Pons (tissue), 1 donor: ENCODE results near the gene NCMAP.

Experiments used
- DNase-seq: peaks from one replicate; pipeline ENCODE4 v3.0.0-alpha.2; 2016; ENCODE audit warnings: low spot score

The NCMAP gene

DNA sequence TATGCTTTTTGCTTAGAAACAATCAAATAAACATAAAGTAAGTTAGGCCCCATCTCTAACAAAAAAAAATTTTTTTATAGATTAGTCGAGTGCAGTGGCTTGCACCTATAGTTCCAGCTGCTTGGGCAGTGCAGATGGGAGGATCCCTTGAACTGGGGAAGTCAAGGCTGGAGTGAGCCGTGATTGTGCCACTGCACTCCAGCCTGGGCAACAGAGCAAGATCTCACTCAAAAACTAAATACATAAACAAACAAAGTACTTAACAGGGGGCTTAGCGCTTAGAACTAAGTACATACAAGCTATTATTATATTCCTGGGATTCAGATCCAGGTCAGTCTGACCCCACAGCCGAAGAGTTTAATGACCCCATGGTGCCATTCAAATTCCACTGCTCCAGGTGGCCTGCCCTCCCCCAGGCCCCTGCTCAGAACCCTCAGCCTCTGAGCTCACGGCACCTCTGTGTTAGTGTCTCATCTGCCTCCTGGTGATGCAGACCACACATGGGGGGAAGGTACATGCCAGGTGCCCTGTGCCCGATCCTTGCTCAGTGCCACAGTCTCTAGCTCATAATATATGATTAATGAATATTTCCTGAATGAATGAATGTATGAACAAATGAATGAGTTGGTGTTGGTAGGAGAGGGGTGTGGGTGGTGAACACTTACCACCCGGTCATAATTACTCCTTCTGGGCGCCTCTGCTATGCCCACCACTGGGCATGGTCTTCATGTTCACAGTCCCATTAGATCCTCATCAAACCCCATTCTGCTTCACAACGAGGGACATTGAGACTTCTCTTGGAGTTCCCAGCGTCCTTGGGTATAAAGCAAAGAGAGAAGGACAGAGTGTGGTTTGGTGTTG lies 14.6 kb downstream of the NCMAP start:
- no peak for DNase-seq

DNA sequence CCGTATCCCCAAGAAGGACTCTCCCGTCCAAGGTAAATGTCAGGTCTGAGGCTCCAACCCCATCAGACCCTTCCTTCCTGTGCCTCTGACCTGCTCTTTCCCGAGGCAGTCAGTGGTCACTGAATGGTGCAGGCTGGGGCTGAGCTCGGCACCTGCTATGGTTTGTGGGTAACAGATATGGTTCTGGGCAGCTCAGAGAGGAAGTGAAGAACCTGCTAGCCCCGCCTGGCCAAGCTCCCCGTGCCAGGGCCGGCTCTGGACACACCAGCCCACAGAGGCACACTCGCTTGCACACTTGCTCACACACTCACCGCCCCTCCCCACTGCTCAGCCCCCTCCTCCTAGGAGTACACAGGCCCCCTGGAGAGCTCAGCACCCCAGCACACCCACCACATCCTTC lies 16.4 kb downstream of the NCMAP start:
- no peak for DNase-seq

DNA sequence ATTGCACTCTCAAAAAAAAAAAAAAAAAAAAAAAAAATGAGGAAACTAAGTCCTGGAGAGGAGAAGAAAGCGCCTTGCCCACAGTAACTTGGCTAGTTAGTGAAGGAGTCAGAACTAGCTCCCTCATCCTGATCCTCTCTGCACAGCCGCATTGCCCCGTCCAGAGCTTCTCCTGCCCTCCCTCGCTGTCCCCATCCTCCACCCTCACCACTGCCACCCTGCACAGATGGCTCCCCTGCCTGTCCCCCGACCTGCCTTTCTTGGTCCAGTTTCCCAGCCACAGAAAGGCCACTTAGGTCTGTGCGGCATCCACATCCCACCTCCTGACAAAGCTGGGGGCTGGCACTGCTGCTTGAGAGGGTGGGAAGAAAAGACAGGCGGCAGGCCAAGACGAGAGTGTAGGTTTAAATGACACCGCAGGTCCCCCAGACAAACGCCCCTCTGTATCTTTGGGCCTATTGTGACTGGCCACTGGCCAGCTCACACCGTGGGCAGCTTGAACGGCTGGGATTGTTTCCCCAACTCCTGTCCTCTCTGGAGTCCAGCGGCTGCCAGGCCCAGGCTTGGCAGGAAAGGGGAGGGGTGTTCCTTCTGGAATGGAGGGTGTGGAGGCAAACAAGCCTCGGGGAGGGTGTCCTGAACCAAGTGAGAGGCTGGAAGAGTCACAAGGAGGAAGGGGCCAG lies 20.2 kb downstream of the NCMAP start:
- DNase-seq = peak; percentile 56

DNA sequence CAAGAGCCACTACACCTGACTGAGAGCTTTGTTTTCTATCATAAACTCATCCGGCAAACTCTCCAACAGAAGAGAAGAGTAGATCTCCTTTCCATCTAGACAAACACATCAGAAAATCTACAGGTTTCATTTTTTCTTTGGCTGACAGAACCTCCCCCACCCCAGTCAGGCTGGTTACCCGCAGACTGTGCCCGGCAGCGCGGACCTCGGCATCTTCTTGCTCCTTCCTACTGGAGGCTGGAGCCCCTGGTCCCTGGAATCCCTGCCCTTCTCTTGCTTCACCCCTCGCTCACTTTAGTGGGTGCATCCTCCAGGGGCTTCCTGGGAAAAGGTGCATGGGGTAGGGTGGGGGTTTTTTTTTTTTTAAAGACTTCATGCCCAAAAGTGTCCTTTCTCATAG lies 23.0 kb downstream of the NCMAP start:
- DNase-seq = no peak

DNA sequence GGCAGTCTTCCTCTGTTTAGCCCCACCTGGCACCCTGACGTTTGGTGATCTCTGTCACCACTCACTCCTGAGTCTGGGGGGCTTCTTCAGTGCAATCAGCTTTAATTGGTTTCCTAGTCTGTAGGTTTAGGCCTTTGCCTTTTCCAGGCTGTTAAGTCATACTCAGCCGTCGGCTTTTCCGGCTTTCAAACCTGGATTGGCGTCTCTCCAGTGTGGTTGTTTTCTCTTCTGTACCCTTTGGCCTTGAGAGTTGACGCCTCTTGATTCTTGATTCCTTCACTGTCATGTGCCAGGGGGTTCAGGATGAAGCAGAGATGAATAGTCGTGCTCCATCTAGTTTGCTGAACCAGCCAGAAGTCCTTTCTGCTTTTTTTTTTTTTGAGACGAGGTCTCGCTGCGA lies 24.9 kb downstream of the NCMAP start:
- no peak for DNase-seq

DNA sequence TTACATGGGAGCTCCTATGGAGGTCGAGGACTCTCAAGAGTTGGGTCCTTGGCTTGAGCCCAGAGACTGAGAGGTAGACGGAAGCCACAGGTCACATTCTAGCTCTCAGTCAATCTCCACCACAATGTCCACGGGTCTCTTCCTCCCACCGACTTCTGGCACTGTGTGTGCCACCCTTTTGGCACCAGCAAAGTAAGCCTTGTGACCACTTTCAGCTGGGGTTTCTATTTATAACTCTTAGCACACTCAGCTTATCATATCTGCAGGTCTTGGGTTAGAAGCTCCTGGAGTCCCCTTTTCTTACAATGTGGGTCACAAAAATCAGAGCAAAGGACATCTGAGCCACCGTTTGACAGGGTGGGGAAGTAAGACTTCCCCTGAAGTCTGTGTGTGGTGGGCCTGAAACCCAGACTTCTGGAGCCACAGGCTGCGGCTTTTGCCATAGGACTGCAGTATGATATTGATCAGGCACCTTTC lies 28.3 kb downstream of the NCMAP start:
- DNase-seq = no peak

DNA sequence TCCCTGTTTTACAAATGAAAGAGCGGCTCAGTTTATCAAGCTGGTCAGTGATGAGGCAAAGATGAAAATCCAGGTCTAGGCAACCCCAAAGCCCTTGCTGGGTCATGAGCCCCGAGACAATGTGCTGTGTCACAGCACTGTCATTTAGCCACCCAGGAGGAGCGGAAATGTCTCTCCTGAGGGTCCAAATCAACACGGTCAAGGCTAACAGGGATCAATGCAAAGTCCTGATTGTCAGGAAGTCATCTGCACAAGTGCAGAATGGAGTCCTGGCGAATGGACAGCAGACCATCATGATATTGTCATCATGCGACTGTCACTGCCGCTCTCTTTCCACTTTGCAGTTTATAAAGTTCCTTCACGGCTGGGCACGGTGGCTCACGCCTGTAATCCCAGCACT lies 30.2 kb downstream of the NCMAP start:
- DNase-seq = no peak

DNA sequence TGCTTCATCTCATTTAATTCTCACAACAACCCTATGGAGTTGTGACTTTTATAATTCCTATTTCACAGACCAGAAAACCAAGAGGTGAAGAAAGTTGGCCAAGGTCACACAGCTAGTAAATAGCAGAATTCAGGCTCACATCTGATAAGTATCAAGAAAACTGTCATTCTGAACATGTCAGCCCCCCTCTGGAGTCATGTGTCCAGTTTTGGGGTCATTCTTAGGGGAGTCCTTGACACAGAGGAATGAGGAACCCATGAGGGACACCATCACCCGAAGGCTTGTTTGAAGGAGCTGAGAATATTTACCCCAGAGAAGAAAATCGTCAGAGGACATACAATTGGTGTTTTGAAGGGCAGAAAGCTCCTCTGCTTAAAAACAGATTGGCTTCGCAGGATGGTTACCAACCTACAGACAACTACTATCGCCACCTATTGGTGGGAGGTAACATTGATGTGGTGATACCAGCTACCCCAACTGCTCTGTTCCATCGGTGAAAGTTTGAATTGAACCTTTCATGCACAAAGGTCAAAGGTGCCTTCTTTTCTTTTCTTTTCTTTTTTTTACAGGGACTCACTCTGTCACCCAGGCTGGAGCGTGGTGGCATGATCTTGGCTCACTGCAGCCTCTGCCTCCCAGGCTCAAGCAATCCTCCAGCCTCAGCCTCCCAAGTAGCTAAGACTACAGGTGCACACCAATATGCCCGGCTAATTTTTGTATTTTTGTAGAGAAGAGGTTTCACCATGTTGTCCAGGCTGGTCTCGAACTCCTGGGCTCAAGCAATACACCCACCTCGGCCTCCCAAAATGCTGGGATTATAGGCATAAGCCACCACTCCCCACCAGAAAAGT lies 31.3 kb downstream of the NCMAP start:
- DNase-seq = peak; percentile 70

DNA sequence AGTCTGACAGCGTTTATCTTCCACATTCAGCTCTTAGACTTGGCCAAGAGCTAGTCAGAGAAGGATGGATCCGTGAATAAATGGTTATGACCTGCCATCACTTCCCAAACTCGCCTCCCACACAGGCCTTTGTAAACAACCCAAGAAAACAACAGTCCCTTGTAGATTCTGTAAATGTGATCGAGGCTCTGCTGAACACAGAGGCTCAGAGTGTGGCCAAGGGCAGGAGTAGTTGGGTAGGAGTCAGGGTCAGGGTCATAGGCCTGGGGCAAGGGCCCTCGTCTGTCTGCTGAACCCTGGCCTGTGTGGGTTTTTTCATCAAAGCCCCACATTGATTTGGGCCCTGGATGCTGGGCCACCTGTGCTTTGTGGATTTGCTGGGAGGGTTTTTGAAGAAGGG lies 32.7 kb downstream of the NCMAP start:
- DNase-seq = no peak

DNA sequence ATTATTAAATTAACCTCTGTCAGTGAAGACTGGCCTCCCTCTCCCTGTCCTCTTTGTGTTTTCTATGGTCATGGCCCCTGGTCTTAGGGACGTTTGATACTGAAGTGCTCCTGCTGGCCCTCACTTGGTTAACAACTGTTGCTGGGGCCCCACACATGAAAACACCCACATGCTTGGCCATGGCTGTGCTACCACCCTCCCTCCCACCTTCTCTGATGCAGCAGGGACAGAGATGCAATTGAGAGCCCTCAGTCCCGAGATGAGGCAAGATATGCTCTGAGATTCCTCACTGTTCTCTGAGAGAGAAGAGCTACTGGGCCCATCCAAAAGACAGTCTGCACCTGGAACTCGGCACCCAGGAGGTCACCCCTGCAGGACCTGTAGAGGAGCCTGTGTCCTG lies 33.3 kb downstream of the NCMAP start:
- DNase-seq = no peak

DNA sequence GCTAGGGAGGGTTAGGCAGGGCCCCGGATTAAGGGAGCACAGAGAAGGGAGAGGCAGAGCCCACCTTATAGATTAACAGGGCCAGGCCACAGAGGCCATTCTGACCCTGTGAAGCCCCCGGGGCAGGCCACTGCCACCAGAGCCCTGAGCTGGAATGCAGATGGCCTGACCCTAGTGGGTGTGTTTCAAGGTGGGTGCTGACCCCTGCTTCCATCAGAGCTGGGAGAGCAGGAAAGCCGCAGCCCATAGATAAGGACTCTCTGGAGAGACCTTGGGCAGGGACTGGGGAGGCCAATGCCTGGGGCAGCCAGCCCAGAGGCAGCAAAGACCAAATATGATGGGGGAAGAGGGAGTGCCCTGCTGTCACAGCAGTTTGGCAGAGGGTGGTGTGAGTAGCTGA lies 35.9 kb downstream of the NCMAP start:
- DNase-seq = no peak

DNA sequence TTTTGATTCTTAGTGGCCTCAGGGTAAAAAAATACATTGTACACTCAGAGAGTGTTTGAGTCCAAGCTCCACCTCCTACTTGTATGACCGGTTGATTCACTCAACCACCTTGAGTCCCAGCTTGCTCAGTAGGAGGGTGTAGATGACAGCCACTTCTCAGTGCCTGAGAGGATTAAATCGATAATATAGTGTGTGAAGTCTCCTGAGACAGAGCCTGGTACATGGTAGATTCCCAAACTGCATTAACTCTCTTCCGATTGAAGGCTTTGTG lies 38.4 kb downstream of the NCMAP start:
- no peak for DNase-seq

DNA sequence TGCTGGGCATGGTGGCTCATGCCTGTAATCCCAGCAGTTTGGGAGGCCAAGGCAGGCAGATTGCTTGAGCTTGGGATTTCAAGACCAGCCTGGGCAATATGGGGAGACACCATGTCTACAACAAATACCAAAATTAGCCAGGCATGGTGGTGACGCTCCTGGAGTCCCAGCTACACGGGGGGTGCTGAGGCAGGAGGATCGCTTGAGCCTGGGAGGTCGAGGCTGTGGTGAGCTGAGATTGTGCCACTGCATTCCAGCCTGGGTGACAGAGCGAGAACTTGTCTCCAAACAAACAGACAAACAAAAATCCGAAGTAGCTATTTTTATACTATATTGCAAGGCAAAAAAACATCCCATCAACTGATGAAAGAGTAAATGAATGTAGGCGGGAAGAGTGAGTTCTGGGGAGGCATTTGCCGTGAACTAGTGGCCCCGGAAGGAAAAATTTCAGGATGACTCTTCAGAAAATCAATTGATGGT lies 40.6 kb downstream of the NCMAP start:
- DNase-seq = no peak

DNA sequence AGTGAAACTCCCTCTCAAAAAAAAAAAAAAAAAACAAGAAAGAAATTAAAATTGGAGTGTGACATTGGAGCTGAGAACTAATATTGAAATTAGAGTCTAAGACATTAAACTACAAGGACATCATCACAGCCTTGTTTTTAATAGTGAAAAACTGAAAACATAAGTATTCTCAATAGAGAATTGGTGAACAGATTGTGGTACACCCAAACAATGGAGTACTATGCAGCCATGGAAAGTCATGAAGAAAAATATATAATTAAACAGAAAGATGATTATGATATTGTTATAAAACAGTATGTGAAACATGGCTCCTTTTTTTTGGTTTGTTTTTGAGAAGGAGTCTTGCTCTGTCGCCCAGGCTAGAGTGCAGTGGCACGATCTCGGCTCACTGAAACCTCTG lies 43.4 kb downstream of the NCMAP start:
- no peak for DNase-seq

DNA sequence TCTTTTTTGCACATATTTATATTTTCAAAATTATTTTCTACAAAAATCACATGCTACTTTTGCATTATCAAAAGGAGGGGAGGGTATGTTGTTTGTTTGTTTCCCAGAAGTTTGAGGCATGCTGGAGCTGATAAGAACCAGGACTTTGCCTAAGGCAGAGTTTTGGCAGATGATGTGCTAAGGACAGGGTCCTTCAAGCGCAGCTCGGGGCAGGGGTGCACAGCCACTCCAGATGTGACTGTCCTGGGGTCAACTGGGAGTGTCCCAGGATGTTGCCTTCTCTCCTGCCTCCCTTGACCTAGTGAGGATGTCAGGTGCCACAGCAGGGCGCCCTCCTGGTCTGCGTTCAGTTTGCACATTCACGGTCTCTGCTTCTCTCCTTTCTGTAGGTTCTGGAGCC lies 44.7 kb downstream of the NCMAP start:
- DNase-seq = no peak

DNA sequence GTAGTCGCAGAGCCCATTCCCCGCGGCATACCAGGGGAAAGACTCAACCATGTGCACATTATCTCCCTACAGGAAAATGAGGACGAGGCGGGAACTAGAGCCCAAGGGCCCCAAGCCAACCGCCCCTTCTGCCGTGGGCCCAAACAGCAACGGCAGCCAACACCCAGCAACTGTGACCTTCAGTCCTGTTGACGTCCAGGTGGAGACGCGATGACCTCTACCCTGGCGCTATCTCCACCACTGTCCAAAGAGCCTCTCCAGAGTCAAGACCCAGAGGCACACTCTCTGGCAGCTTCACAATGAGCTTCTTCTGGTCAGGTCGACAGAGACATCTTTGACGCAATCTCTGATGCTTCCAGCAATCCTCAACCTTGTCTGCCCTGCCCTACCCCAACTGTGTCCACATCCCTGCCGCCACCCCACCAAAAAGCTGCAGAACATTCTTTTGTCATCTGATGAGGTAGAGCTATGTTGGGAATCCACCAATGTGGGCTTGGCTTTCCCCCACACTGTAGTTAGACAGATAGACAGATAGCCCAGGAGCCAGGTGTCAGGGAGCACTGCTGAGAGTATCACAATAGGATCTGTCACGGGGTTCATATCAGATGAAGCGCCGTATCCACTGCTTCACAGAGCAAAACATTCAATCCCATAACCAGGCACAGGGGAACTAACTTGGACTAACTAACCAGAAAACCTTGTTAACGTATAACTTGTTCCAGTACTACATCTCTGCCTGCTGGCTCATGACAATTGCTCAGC lies 49.8 kb downstream of the NCMAP start:
- no peak for DNase-seq

DNA sequence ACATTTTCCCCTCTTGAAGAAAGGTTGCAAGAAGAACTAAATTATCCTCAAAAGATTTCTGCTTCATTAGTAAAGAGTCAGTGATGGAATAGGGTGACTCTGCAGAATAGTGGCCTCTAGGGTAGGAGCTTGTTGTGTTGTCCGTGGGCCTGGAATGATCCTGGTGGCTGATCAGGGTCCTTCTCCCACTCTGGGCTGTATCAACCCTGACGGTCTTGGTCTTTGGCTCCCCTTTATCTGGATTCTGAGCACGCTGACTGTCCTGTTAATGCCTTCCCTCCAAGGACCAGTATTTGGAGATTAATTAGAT lies 50.4 kb downstream of the NCMAP start:
- DNase-seq = no peak

DNA sequence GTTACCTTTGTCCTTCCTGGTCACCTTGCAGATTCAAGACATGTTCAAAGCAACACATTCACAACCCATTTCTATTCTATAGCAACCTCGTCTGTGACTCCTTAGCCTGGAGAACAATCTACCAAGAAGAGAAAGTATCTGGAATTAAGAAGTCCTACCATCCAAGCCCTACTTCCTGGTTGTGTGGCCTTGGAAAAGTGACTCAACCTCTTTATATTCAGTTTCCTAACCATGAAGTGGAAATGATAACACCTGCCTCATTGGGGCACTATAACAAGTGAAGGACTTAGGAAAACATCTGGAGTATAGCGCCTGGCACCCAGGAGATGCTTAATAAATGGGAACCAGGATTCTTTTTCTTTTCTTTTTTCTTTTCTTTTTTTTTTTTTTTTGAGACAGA lies 50.7 kb downstream of the NCMAP start:
- no peak for DNase-seq

DNA sequence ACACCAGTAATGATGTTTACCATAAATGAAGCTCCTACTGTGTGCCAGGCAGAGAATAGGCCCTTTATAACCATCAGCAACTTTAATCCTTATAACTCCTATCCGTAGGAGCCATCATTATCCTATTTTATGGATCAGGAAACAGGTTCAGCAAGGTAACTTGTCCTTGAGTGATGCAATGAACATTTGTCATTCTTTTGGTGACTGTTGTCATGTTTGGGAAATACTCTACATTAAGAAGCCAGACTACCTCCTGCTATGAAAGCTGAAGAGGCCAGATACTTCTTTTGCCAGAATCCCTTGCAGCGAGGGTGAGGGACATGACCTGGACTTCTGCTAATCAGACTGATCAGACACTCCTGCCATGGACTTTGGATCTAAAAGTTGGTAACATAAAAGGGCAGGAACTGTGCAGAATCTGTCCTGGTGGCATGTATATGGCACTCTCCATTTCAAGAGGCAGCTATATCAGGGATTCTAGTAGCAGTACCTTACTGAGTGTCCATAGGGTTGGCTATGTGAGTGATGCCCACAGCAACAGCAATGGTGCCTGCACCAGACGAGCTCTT lies 54.1 kb downstream of the NCMAP start:
- DNase-seq = no peak

DNA sequence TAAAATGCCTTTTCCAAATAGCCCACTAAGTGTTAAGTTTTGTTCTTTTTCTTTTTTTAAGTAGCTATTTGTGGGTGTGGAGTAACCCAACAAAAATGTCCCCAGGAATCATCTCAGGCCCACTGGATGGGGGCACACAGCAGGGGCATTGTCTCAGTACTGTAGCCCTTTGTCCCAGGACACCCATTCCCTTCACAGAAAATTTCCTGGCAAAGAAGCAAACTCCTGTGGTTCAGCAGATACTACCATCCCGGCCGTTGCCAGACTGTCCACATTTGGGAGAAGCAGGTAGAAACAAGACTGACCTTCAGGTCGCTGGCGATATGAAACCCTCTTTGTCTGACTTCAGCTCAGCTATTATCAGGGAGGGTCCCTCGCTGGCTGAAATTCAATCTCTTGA lies 63.5 kb downstream of the NCMAP start:
- DNase-seq = peak; percentile 94

DNA sequence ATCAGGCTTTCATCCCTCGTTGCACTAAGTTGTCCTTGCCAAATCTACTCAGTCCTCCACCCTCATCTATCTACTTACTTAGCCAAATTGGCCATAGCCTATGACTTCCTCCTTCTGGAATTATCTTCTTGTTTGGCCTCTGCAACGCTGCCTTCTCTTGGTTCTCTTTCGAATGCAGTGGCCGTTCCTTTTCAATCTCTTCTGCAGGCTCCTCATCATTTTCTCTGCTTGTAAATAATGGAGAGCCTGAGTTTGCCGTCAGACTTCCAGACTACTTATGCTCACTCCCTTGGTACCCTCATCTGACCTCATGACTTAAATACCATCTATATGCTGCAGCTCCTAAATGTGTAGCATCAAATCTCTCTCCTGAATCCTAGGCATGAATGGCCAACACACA lies 64.8 kb downstream of the NCMAP start:
- no peak for DNase-seq

DNA sequence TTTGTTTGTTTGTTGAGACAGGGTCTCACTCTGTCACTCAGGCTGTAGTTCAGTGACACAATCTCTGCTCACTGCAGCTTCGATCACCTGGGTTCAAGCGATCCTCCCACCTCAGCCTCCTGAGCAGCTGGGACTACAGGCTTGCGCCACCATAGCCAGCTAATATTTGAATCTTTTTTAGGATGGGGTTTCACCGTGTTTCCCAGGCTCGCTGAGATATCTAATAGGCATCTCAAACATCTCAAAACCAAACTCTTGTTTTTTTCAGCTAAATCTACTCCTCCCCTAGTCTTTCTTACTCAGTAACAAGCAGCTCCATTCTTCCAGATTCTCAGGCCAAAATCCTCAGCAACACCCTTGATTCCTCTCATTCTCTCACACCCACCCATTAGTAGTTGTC lies 65.2 kb downstream of the NCMAP start:
- DNase-seq = no peak
